Upper lobe of right lung (tissue), 1 donor: ENCODE results near the gene SNAPC4. TPM values are rescaled to one million over a fixed set of nuclear protein-coding genes. Genes with fewer than 3 reads are reported as not detected.

Source experiments
- ATAC-seq: fragments of 200-7000 bp; cut with Tn5 transposase; one replicate; pipeline ENCODE4 v1.9.1; 2020; ENCODE audit warnings: mild to moderate bottlenecking, moderate library complexity
- DNase-seq: peaks from one replicate; pipeline ENCODE4 v3.0.0-alpha.2; 2020
- H3K27ac ChIP-seq: fragments of 200-600 bp; one replicate; pipeline ENCODE4 v1.8.0; 2022
- H3K27me3 ChIP-seq: fragments of 200-600 bp; one replicate; pipeline ENCODE4 v1.8.0; 2022; ENCODE audit warnings: mild to moderate bottlenecking
- H3K36me3 ChIP-seq: fragments of 200-600 bp; one replicate; pipeline ENCODE4 v1.8.0; 2022
- H3K4me1 ChIP-seq: fragments of 200-600 bp; one replicate; pipeline ENCODE4 v1.8.0; 2022
- H3K4me3 ChIP-seq: fragments of 200-600 bp; one replicate; pipeline ENCODE4 v1.8.0; 2022; ENCODE audit warnings: mild to moderate bottlenecking
- H3K9me3 ChIP-seq: fragments of 200-600 bp; one replicate; pipeline ENCODE4 v1.8.0; 2022
- CTCF ChIP-seq: fragments of 200-600 bp; IDR thresholded peaks from one replicate; pipeline ENCODE4 v1.8.0; 2022; ENCODE audit warnings: antibody characterized with exemption
- intact Hi-C: fragments of 100-400 bp; cut with DNase I; formaldehyde crosslinking; loops from one replicate; pipeline ENCODE4 v1.11.0; 2022
- total RNA-seq: library from RNA; stranded (reverse); fragmentation: NEBNext Ultra II Directional; extraction: Animal tissue kit (Norgen Biotek cat#: 25700); gene quantifications from one replicate; pipeline ENCODE4 v1.2.1, GENCODE V29; 2021
- donor health status: DM: no; HTN: yes; CAD: no; lungs with severe emphysema.

SNAPC4 gene
- total RNA-seq, 1 donor from 2014 or later: 7.2 TPM

- peaks cover 12% of the 10 kb centered on the region for H3K4me1 ChIP-seq
- ATAC-seq (no peak), DNase-seq (no peak)
- no peaks in the 10 kb centered on the region for H3K9me3 ChIP-seq
- H3K36me3 ChIP-seq: peaks cover 4% of the 10 kb centered on the region
- no peak overlapping the region for H3K27ac ChIP-seq
- intact Hi-C loops: no loop called here
- TF ChIP-seq CTCF: no peak
- H3K27me3 ChIP-seq: no peaks in the 10 kb centered on the region
- no peak overlapping the region for H3K4me3 ChIP-seq
Measured at GRCh38 chr9:136359774-136360718, 39.9 kb downstream of the SNAPC4 start.

GRCh38 chr9:136358888-136359287, 41.1 kb downstream of the SNAPC4 start:
- DNase-seq: no peak
- Histone ChIP-seq H3K9me3 (no peaks in the 10 kb centered on the region), H3K27me3 (no peaks in the 10 kb centered on the region), H3K36me3 (peaks cover 4% of the 10 kb centered on the region), H3K27ac (no peak overlapping the region), H3K4me1 (peaks cover 8% of the 10 kb centered on the region), H3K4me3 (no peak overlapping the region)
- intact Hi-C loops: no loop called here
- TF ChIP-seq CTCF: no peak
- no peak for ATAC-seq

GRCh38 chr9:136358016-136358415, 42.0 kb downstream of the SNAPC4 start:
- Histone ChIP-seq H3K9me3 (no peaks in the 10 kb centered on the region), H3K27me3 (no peaks in the 10 kb centered on the region), H3K4me3 (no peak overlapping the region), H3K4me1 (peaks cover 6% of the 10 kb centered on the region), H3K36me3 (peaks cover 4% of the 10 kb centered on the region), H3K27ac (no peak overlapping the region)
- ATAC-seq (no peak), DNase-seq (no peak)
- intact Hi-C loops: no loop called here
- TF ChIP-seq CTCF: no peak

- intact Hi-C loops: no loop called here
- Histone ChIP-seq H3K9me3 (no peaks in the 10 kb centered on the region), H3K4me3 (no peak overlapping the region), H3K27ac (no peak overlapping the region), H3K27me3 (no peaks in the 10 kb centered on the region), H3K36me3 (peaks cover 4% of the 10 kb centered on the region), H3K4me1 (no peaks in the 10 kb centered on the region)
- no peak for DNase-seq
- no peak for ATAC-seq
- TF ChIP-seq CTCF: no peak
Measured at GRCh38 chr9:136357202-136357725, 42.7 kb downstream of the SNAPC4 start.

GRCh38 chr9:136355616-136356557, 44.1 kb downstream of the SNAPC4 start:
- no peak for DNase-seq
- H3K9me3 ChIP-seq: no peaks in the 10 kb centered on the region
- no peaks in the 10 kb centered on the region for H3K4me1 ChIP-seq
- no peak overlapping the region for H3K27ac ChIP-seq
- peaks cover 4% of the 10 kb centered on the region for H3K36me3 ChIP-seq
- intact Hi-C loops: no loop called here
- TF ChIP-seq CTCF: no peak
- no peaks in the 10 kb centered on the region for H3K27me3 ChIP-seq
- ATAC-seq: no peak
- no peak overlapping the region for H3K4me3 ChIP-seq
